ENCODE data around the gene MEGF8. TPM values are rescaled to one million over a fixed set of nuclear protein-coding genes. Genes with fewer than 3 reads are reported as not detected.

Gene MEGF8
- total and polyA plus RNA-seq, 2 of the 13 experiments (the other 11 are each of a cell fraction or from before 2014, with no cell fraction given), result 4.0 to 8.8 TPM

GRCh38 chr19:42325896-42326771 lies 699 bp downstream of the MEGF8 start (continued):
- TF ChIP-seq FOXJ3 (CRISPR knock-in tag; IDR thresholded peaks at IDR 0.05; ENCODE audit: borderline replicate concordance) (no peak), RARA (CRISPR knock-in tag; IDR thresholded peaks at IDR 0.05) (peak; percentile 69), ZNF839 (CRISPR knock-in tag; IDR thresholded peaks at IDR 0.05; ENCODE audit: borderline replicate concordance) (no peak), SOX6 (IDR thresholded peaks at IDR 0.05) (no peak), SOX6 (CRISPR knock-in tag; IDR thresholded peaks at IDR 0.05) (no peak), GTF3A (CRISPR knock-in tag; conservative IDR thresholded peaks at IDR 0.05) (no peak), TFDP1 (CRISPR knock-in tag; IDR thresholded peaks at IDR 0.05; ENCODE audit: borderline replicate concordance) (no peak), MNT (IDR thresholded peaks at IDR 0.05) (no peak), ZNF891 (CRISPR knock-in tag; IDR thresholded peaks at IDR 0.05) (no peak; the same call in 1 of the 2 replicates), POLR2A (IDR thresholded peaks at IDR 0.05; ENCODE audit: insufficient read depth in 1 of 2, low read depth in 2 of 2, low read length in 2 of 2) (no peak), BRD4 (CRISPR knock-in tag; IDR thresholded peaks at IDR 0.05) (no peak), ZSCAN21 (CRISPR knock-in tag; IDR thresholded peaks at IDR 0.05; ENCODE audit: borderline replicate concordance) (no peak; the same call in 1 of the 2 replicates), ZSCAN29 (CRISPR knock-in tag; conservative IDR thresholded peaks at IDR 0.05) (0 out of 2 replicates have a peak, but pooled peaks have one; percentile 10), CSRNP2 (CRISPR knock-in tag; conservative IDR thresholded peaks at IDR 0.05; ENCODE audit: low read depth) (no peak), XRCC5 (optimal IDR thresholded peaks at IDR 0.05; ENCODE audit: low read length) (no peak), TBL1XR1 (IDR thresholded peaks at IDR 0.05; ENCODE audit: borderline replicate concordance, low read length, partially characterized antibody) (no peak), MXD4 (CRISPR knock-in tag; IDR thresholded peaks at IDR 0.05) (no peak), KDM6A (CRISPR knock-in tag; IDR thresholded peaks at IDR 0.05; ENCODE audit: low read depth) (0 out of 2 replicates have a peak, but pooled peaks have one; percentile 16), ZNF768 (CRISPR knock-in tag; IDR thresholded peaks at IDR 0.05) (0 out of 2 replicates have a peak, but pooled peaks have one; percentile 24), PHF5A (CRISPR knock-in tag; IDR thresholded peaks at IDR 0.05; ENCODE audit: low read depth, unreplicated experiment) (no peak), ZNF605 (CRISPR knock-in tag; IDR thresholded peaks at IDR 0.05) (no peak), ZFX (CRISPR knock-in tag; IDR thresholded peaks at IDR 0.05; ENCODE audit: low read depth) (peak; percentile 67), ZNF180 (CRISPR knock-in tag; IDR thresholded peaks at IDR 0.05; ENCODE audit: borderline replicate concordance, low read depth) (no peak), MED8 (CRISPR knock-in tag; IDR thresholded peaks at IDR 0.05; ENCODE audit: insufficient replicate concordance) (no peak)
